GM23338 (cell line): ENCODE data around the gene NKX3-2. TPM values are rescaled to one million over a fixed set of nuclear protein-coding genes. Genes with fewer than 3 reads are reported as not detected.

Source experiments
- ATAC-seq: fragments of 200-7000 bp; cut with Tn5 transposase; 3 replicates; pipeline ENCODE4 v1.9.1; 2020
- DNase-seq: peaks from one replicate; pipeline ENCODE4 v3.0.0-alpha.2; 2015; ENCODE audit warnings: low spot score
- H2AFZ ChIP-seq: fragments of 200-600 bp; sonication (generic); 2 replicates; pipeline ENCODE4 v1.8.0; 2016; ENCODE audit warnings: antibody characterized with exemption, mild to moderate bottlenecking, moderate library complexity
- H3F3A ChIP-seq: fragments of 200-600 bp; sonication (generic); replicated peaks from 2 replicates; pipeline ENCODE4 v1.8.0; 2017; ENCODE audit warnings: antibody characterized with exemption, mixed run types, low read depth
- H3K27ac ChIP-seq: fragments of 200-600 bp; sonication (generic); 2 replicates; pipeline ENCODE4 v1.6.1; 2016; ENCODE audit warnings: low read depth
- H3K27me3 ChIP-seq: fragments of 200-600 bp; sonication (generic); 2 replicates; pipeline ENCODE4 v1.8.0; 2016; ENCODE audit warnings: mild to moderate bottlenecking, mixed run types, moderate library complexity; ENCODE audit not compliant: insufficient read depth
- H3K36me3 ChIP-seq: fragments of 200-600 bp; sonication (generic); 2 replicates; pipeline ENCODE4 v1.8.0; 2016; ENCODE audit warnings: mild to moderate bottlenecking; ENCODE audit not compliant: insufficient read depth
- H3K4me1 ChIP-seq: fragments of 200-600 bp; sonication (generic); 2 replicates; pipeline ENCODE4 v1.8.0; 2016; ENCODE audit warnings: mild to moderate bottlenecking, moderate library complexity; ENCODE audit not compliant: insufficient read depth
- H3K4me2 ChIP-seq: fragments of 200-600 bp; sonication (generic); 2 replicates; pipeline ENCODE4 v1.7.1; 2017; ENCODE audit warnings: mixed run types
- H3K4me3 ChIP-seq: fragments of 200-600 bp; sonication (generic); 2 replicates; pipeline ENCODE4 v1.6.1; 2016; ENCODE audit warnings: mixed run types
- H3K79me2 ChIP-seq: fragments of 200-600 bp; sonication (generic); replicated peaks from 2 replicates; pipeline ENCODE4 v1.8.0; 2017; ENCODE audit warnings: mild to moderate bottlenecking; ENCODE audit not compliant: insufficient read depth
- H3K9me2 ChIP-seq: fragments of 200-600 bp; sonication (generic); 2 replicates; pipeline ENCODE4 v1.8.0; 2017; ENCODE audit not compliant: insufficient read depth
- H4K20me1 ChIP-seq: fragments of 200-600 bp; sonication (generic); replicated peaks from 2 replicates; pipeline ENCODE4 v1.8.0; 2017; ENCODE audit warnings: mild to moderate bottlenecking; ENCODE audit not compliant: insufficient read depth
- H3K27ac Mint-ChIP-seq: 2 replicates; pipeline ENCODE4 v1.8.0; 2020; ENCODE audit warnings: inconsistent platforms, mild to moderate bottlenecking, moderate library complexity, mixed read lengths
- H3K27me3 Mint-ChIP-seq: 3 replicates; pipeline ENCODE4 v1.8.0; 2022; ENCODE audit warnings: low read depth, mild to moderate bottlenecking, moderate library complexity, mixed read lengths, inconsistent platforms; ENCODE audit not compliant: insufficient read depth, poor library complexity
- H3K36me3 Mint-ChIP-seq: 3 replicates; pipeline ENCODE4 v1.8.0; 2021; ENCODE audit warnings: low read depth, mild to moderate bottlenecking, inconsistent platforms, moderate library complexity, mixed read lengths
- H3K4me1 Mint-ChIP-seq: 3 replicates; pipeline ENCODE4 v1.8.0; 2020; ENCODE audit warnings: mild to moderate bottlenecking, inconsistent platforms, mixed read lengths
- H3K4me3 Mint-ChIP-seq: 3 replicates; pipeline ENCODE4 v1.8.0; 2021; ENCODE audit warnings: moderate library complexity, mild to moderate bottlenecking, inconsistent platforms, mixed read lengths
- H3K9me3 Mint-ChIP-seq: 3 replicates; pipeline ENCODE4 v1.8.0; 2020; ENCODE audit warnings: moderate library complexity, mild to moderate bottlenecking, inconsistent platforms, mixed read lengths
- ETS1 ChIP-seq: IDR thresholded peaks from 2 replicates; pipeline ENCODE4 v1.6.1; 2016; ENCODE audit warnings: antibody characterized with exemption
- EZH2 ChIP-seq: fragments of 200-600 bp; sonication (generic); IDR thresholded peaks from one replicate; pipeline ENCODE4 v1.8.0; 2017; ENCODE audit warnings: antibody characterized with exemption, mild to moderate bottlenecking, low read depth; ENCODE audit not compliant: unreplicated experiment
- EZH2phosphoT487 ChIP-seq: fragments of 200-600 bp; sonication (generic); IDR thresholded peaks from one replicate; pipeline ENCODE4 v1.8.1; 2018; ENCODE audit warnings: antibody characterized with exemption; ENCODE audit not compliant: unreplicated experiment
- polyA plus RNA-seq: library from polyadenylated mRNA; unstranded; fragments of >200 nt; fragmentation: Nextera tagmentation; extraction: Ambion mirVana; gene quantifications from 2 replicates; pipeline ENCODE4 v1.2.1, GENCODE V29; 2016
- total RNA-seq: library from RNA; depleted of rRNA; stranded (reverse); fragments of >200 nt; shearing (Covaris generic); gene quantifications from 2 replicates; pipeline ENCODE4 v1.2.3, GENCODE V29; 2014
- TF ChIP-seq, protein P1 (sequence below): fragments of 250-450 bp; sonication (Bioruptor Pico); IDR thresholded peaks from 2 replicates; pipeline ENCODE4 v1.5.0; 2020; ENCODE audit warnings: mild to moderate bottlenecking, moderate library complexity

Gene NKX3-2
- total and polyA plus RNA-seq, 2 experiments from 2014 or later, result 0.14 TPM; not detected in 1

DNA sequence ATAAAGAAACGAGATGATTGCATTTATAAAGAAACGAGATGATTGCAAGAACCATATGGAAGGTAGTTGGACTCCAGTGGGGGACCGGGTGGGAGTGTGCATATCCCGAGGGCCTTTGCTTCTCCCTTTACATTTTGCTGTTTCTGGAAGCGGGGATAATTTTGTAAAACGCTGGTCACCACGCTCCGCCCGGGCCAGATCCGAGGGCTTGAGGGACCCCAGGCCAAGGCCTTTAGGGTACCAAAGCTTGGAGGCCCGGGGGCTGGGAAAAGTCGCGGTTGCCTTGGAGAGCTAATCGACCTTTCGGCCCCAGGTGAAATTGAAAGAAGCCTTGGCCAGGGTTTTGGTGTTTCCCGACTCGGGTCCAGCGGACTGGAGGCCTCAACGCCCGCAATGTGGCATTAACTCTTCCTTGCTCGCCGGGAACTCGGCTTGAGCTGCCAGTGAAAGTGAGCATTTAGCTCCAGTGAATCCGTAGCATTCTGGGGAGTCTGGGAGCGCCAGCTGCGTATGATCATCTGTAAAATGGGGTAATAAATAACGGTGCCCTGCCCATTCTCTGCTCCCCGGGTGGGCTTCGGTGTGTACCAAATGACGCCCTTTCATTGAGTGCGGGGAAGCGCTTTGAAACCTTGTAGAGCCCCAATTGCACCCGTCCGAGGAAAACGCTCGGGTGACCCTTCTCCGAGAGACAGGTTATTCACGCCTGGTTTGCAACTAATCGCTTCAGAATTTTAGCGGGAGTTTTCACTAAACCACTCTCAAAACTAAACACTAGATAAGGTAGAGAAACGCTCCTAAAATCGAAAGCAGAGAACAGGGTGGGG, 4.5 kb downstream of the NKX3-2 start:
- peaks cover 82% of the 10 kb centered on the region for H3K4me1 ChIP-seq
- H3F3A ChIP-seq, result peaks cover 57% of the 10 kb centered on the region
- Mint-ChIP-seq H3K27ac (no peak overlapping the region), H3K27me3 (peaks cover 92% of the 10 kb centered on the region), H3K36me3 (peaks cover 5% of the 10 kb centered on the region; the same call in 1 of the 3 replicates), H3K4me3 (peak overlapping the region; percentile 29; the same call in 2 of the 3 replicates), H3K9me3 (peaks cover 6% of the 10 kb centered on the region; the same call in 2 of the 3 replicates), H3K4me1 (peaks cover 46% of the 10 kb centered on the region)
- H4K20me1 ChIP-seq, result peaks cover 24% of the 10 kb centered on the region
- H3K79me2 ChIP-seq, result no peaks in the 10 kb centered on the region
- peak; percentile 65 for DNase-seq
- H3K9me2 ChIP-seq, result no peaks in the 10 kb centered on the region
- no peak for ATAC-seq
- no peak overlapping the region for H3K27ac ChIP-seq
- no peaks in the 10 kb centered on the region for H3K36me3 ChIP-seq
- TF ChIP-seq, protein P1, sequence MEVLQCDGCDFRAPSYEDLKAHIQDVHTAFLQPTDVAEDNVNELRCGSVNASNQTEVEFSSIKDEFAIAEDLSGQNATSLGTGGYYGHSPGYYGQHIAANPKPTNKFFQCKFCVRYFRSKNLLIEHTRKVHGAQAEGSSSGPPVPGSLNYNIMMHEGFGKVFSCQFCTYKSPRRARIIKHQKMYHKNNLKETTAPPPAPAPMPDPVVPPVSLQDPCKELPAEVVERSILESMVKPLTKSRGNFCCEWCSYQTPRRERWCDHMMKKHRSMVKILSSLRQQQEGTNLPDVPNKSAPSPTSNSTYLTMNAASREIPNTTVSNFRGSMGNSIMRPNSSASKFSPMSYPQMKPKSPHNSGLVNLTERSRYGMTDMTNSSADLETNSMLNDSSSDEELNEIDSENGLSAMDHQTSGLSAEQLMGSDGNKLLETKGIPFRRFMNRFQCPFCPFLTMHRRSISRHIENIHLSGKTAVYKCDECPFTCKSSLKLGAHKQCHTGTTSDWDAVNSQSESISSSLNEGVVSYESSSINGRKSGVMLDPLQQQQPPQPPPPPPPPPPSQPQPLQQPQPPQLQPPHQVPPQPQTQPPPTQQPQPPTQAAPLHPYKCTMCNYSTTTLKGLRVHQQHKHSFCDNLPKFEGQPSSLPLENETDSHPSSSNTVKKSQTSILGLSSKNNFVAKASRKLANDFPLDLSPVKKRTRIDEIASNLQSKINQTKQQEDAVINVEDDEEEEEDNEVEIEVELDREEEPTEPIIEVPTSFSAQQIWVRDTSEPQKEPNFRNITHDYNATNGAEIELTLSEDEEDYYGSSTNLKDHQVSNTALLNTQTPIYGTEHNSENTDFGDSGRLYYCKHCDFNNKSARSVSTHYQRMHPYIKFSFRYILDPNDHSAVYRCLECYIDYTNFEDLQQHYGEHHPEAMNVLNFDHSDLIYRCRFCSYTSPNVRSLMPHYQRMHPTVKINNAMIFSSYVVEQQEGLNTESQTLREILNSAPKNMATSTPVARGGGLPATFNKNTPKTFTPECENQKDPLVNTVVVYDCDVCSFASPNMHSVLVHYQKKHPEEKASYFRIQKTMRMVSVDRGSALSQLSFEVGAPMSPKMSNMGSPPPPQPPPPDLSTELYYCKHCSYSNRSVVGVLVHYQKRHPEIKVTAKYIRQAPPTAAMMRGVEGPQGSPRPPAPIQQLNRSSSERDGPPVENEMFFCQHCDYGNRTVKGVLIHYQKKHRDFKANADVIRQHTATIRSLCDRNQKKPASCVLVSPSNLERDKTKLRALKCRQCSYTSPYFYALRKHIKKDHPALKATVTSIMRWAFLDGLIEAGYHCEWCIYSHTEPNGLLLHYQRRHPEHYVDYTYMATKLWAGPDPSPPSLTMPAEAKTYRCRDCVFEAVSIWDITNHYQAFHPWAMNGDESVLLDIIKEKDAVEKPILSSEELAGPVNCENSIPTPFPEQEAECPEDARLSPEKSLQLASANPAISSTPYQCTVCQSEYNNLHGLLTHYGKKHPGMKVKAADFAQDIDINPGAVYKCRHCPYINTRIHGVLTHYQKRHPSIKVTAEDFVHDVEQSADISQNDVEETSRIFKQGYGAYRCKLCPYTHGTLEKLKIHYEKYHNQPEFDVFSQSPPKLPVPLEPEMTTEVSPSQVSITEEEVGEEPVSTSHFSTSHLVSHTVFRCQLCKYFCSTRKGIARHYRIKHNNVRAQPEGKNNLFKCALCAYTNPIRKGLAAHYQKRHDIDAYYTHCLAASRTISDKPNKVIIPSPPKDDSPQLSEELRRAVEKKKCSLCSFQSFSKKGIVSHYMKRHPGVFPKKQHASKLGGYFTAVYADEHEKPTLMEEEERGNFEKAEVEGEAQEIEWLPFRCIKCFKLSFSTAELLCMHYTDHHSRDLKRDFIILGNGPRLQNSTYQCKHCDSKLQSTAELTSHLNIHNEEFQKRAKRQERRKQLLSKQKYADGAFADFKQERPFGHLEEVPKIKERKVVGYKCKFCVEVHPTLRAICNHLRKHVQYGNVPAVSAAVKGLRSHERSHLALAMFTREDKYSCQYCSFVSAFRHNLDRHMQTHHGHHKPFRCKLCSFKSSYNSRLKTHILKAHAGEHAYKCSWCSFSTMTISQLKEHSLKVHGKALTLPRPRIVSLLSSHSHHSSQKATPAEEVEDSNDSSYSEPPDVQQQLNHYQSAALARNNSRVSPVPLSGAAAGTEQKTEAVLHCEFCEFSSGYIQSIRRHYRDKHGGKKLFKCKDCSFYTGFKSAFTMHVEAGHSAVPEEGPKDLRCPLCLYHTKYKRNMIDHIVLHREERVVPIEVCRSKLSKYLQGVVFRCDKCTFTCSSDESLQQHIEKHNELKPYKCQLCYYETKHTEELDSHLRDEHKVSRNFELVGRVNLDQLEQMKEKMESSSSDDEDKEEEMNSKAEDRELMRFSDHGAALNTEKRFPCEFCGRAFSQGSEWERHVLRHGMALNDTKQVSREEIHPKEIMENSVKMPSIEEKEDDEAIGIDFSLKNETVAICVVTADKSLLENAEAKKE (CRISPR knock-in tag), result no peak
- TF ChIP-seq EZH2phosphoT487 (peak; percentile 26), ETS1 (no peak), EZH2 (peak; percentile 99)
- H2AFZ ChIP-seq, result no peak overlapping the region
- peak overlapping the region; percentile 51 for H3K4me3 ChIP-seq
- H3K27me3 ChIP-seq, result peaks cover 100% of the 10 kb centered on the region
- H3K4me2 ChIP-seq, result peak overlapping the region; percentile 81
